ENCODE measurements around the gene RXRA.

The RXRA gene

DNA sequence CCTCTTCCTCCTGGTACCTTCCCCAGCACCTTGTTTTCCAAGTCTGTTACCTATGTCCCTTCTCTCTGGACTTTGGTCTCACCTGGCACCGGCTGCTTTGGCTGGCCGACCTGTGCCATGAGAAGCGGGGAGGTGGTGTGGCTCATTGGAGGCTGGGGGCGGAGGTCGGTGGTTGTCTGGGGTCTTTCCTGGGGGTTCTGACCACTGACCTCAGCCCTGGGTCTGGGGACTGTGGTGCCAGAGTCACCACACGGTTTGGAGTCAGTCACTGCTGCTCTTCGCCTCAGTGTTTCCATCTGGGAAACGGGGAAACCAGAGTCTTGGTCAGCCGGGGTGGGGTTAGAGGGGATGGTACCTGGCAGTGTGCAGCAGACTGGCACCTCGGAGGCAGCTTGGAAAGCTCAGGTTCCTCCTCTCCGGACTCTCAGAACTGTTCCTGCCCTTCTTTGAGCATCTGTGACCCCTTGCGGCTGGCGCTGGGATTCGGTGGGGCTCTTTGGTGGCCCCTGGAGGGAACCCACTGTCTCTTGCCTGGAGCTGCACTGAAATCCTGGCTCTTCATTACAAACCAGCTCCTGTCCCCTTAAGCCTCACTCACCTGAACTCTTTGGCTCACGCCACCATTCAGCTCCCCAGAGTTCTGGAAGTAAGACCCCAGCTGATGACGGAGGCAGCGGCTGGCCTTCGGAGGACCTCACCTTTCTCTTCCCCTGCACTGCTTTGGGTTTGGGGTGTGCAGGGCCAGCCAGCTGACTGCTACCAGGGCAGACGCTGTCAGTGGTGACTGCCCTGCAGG, 4.1 kb upstream of the RXRA start:
- TF ChIP-seq, protein P1, sequence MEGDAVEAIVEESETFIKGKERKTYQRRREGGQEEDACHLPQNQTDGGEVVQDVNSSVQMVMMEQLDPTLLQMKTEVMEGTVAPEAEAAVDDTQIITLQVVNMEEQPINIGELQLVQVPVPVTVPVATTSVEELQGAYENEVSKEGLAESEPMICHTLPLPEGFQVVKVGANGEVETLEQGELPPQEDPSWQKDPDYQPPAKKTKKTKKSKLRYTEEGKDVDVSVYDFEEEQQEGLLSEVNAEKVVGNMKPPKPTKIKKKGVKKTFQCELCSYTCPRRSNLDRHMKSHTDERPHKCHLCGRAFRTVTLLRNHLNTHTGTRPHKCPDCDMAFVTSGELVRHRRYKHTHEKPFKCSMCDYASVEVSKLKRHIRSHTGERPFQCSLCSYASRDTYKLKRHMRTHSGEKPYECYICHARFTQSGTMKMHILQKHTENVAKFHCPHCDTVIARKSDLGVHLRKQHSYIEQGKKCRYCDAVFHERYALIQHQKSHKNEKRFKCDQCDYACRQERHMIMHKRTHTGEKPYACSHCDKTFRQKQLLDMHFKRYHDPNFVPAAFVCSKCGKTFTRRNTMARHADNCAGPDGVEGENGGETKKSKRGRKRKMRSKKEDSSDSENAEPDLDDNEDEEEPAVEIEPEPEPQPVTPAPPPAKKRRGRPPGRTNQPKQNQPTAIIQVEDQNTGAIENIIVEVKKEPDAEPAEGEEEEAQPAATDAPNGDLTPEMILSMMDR (IDR thresholded peaks at IDR 0.05; ENCODE audit: low read depth, low read length) = no peak

DNA sequence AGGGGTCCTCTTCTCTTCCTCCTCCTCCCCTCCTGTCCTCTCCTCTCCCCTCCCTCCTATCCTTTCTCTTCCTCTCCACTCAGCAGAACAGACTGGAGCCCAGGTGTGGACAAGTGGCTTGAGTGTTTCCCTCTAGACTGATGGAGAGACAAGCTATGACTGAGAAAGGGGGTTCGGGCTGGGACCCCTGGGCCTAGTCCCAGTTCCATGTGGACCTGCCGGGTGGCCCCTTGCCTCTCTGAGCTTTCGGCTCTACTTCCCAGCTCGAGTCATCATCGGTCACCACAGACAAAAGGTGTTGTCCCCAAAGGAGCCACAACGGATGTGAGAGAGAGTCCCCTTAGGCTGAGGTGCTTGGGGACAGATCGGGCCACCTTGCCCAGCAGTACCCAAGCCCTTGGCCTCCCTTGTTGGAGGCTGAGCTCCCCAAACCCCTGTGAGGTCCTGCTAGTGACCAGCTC, 3.4 kb upstream of the RXRA start:
- DNase-seq (ENCODE audit: extremely low read depth, low read depth) = no peak
- TF ChIP-seq, protein P1 (IDR thresholded peaks at IDR 0.05; ENCODE audit: low read depth, low read length) = no peak

More for the DNA sequence above, 4.1 kb upstream of the RXRA start:
- DNase-seq (ENCODE audit: extremely low read depth, low read depth) = no peak

- no peak for DNase-seq (ENCODE audit: extremely low read depth, low read depth)
- TF ChIP-seq, protein P1 (IDR thresholded peaks at IDR 0.05; ENCODE audit: low read depth, low read length) = no peak
Measured at GRCh38 chr9:134323741-134324358, 2.4 kb upstream of the RXRA start.

DNA sequence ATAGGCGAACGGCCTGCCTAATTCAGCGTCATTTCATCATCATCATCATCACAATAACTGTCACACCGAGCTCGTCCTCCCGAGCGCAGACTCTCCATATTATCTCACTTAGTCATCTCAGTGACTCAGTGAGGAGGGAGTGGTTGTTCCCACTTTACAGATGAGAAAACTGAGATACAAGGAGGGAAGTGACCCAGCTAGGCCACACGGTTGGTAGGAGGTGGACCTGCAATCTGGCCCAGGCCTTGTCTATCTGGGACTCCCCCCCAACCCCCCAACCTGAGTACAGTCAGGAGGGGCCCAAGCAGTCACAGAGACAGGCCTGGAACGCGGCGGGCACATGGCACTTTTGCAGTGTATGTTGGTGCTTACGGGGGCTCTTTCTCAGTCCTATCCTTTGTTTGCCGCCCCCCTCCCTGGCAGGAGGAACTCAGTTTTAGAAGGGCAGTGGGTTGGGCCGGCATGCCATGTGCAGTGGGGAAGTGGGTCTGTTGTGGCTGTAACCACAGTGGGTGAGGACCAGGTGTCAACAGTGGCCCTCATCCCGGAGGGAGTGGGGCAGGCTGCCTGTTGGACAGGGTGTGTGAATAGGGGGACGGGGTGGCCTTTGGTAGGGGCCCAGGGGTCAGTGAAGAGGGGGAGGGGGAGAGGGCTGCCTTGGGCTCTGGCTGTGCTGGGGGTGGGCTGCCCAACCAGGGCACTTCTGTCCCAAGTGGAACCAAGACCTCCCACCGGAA, 1.7 kb upstream of the RXRA start:
- DNase-seq (ENCODE audit: extremely low read depth, low read depth) = no peak
- TF ChIP-seq, protein P1 (IDR thresholded peaks at IDR 0.05; ENCODE audit: low read depth, low read length) = no peak

- no peak for DNase-seq (ENCODE audit: extremely low read depth, low read depth)
- TF ChIP-seq, protein P1 (IDR thresholded peaks at IDR 0.05; ENCODE audit: low read depth, low read length) = no peak
Measured at GRCh38 chr9:134325096-134325812, 1.0 kb upstream of the RXRA start.

- no peak for DNase-seq (ENCODE audit: extremely low read depth, low read depth)
- TF ChIP-seq, protein P1 (IDR thresholded peaks at IDR 0.05; ENCODE audit: low read depth, low read length) = no peak
Measured at GRCh38 chr9:134326724-134327601, 708 bp downstream of the RXRA start.

All from AG09319 (cell line).